WTC11 (cell line): ENCODE data around the gene NEURL3. TPM values are rescaled to one million over a fixed set of nuclear protein-coding genes. Genes with fewer than 3 reads are reported as not detected.

Experiments
- ATAC-seq: fragments of 200-7000 bp; cut with Tn5 transposase; 2 replicates; pipeline ENCODE4 v1.10.0; 2021; ENCODE audit warnings: mild to moderate bottlenecking, moderate library complexity
- CTCF ChIA-PET: fragments of 300-600 bp; sonication (Branson Sonifier 250); formaldehyde crosslinking; loops from one replicate; lab custom pipeline; 2021; ENCODE audit warnings: antibody characterized with exemption; lab: Charles Lee
- POLR2A ChIA-PET: fragments of 350-600 bp; sonication (Branson Sonifier 250); formaldehyde crosslinking; loops from one replicate; lab custom pipeline; 2021; ENCODE audit warnings: antibody characterized with exemption; lab: Charles Lee
- DNase-seq: peaks from one replicate; pipeline ENCODE4 v3.0.0; 2021; ENCODE audit warnings: low spot score
- H3K27ac Mint-ChIP-seq: 2 replicates; pipeline ENCODE4 v1.8.0; 2021; ENCODE audit warnings: mixed read lengths
- H3K27me3 Mint-ChIP-seq: 2 replicates; pipeline ENCODE4 v1.8.0; 2021; ENCODE audit warnings: low read depth, mild to moderate bottlenecking, moderate library complexity, mixed read lengths
- H3K36me3 Mint-ChIP-seq: 2 replicates; pipeline ENCODE4 v1.8.0; 2021; ENCODE audit warnings: mixed read lengths
- H3K4me1 Mint-ChIP-seq: 2 replicates; pipeline ENCODE4 v1.8.0; 2022; ENCODE audit warnings: mixed read lengths
- H3K4me3 Mint-ChIP-seq: 2 replicates; pipeline ENCODE4 v1.8.0; 2021; ENCODE audit warnings: mild to moderate bottlenecking, moderate library complexity, mixed read lengths
- H3K9me3 Mint-ChIP-seq: 2 replicates; pipeline ENCODE4 v1.8.0; 2021; ENCODE audit warnings: mixed read lengths
- AFF4 ChIP-seq: sonication (generic); formaldehyde crosslinking; IDR thresholded peaks from 2 replicates; pipeline ENCODE4 v1.8.1; 2023; ENCODE audit warnings: mild to moderate bottlenecking, missing genetic modification reagents, borderline replicate concordance
- FOXP1 ChIP-seq: sonication (generic); formaldehyde crosslinking; IDR thresholded peaks from 2 replicates; pipeline ENCODE4 v1.8.0; 2022; ENCODE audit warnings: missing genetic modification reagents, mild to moderate bottlenecking, moderate library complexity, borderline replicate concordance
- HMGA2 ChIP-seq: fragments of 250-450 bp; sonication (Bioruptor Pico); IDR thresholded peaks from 2 replicates; pipeline ENCODE4 v1.4.0; 2021; ENCODE audit warnings: mild to moderate bottlenecking, moderate library complexity
- MLX ChIP-seq: sonication (generic); formaldehyde crosslinking; IDR thresholded peaks from 2 replicates; pipeline ENCODE4 v1.8.1; 2023; ENCODE audit warnings: mild to moderate bottlenecking, missing genetic modification reagents, moderate library complexity
- MXD4 ChIP-seq: fragments of 250-450 bp; sonication (Bioruptor Pico); IDR thresholded peaks from 2 replicates; pipeline ENCODE4 v1.8.0; 2021; ENCODE audit warnings: mild to moderate bottlenecking, moderate library complexity, borderline replicate concordance
- NFATC4 ChIP-seq: fragments of 250-450 bp; sonication (Bioruptor Pico); IDR thresholded peaks from 2 replicates; pipeline ENCODE4 v1.9.0; 2021; ENCODE audit warnings: mild to moderate bottlenecking
- PREB ChIP-seq: sonication (generic); formaldehyde crosslinking; IDR thresholded peaks from 2 replicates; pipeline ENCODE4 v1.8.1; 2022; ENCODE audit warnings: mild to moderate bottlenecking, missing genetic modification reagents, moderate library complexity, borderline replicate concordance
- SP1 ChIP-seq: sonication (generic); formaldehyde crosslinking; conservative IDR thresholded peaks from 2 replicates; pipeline ENCODE4 v1.8.1; 2022; ENCODE audit warnings: missing genetic modification reagents
- TEAD1 ChIP-seq: sonication (generic); formaldehyde crosslinking; IDR thresholded peaks from 2 replicates; pipeline ENCODE4 v1.8.0; 2022; ENCODE audit warnings: mild to moderate bottlenecking, missing genetic modification reagents
- TEAD4 ChIP-seq: sonication (generic); formaldehyde crosslinking; IDR thresholded peaks from 2 replicates; pipeline ENCODE4 v1.8.0; 2022; ENCODE audit warnings: mild to moderate bottlenecking, missing genetic modification reagents
- TP53 ChIP-seq: sonication (generic); formaldehyde crosslinking; IDR thresholded peaks from 2 replicates; pipeline ENCODE4 v1.8.1; 2023; ENCODE audit warnings: mild to moderate bottlenecking, missing genetic modification reagents
- ZBTB21 ChIP-seq: sonication (generic); formaldehyde crosslinking; IDR thresholded peaks from 2 replicates; pipeline ENCODE4 v1.8.1; 2023; ENCODE audit warnings: mild to moderate bottlenecking, missing genetic modification reagents, borderline replicate concordance
- ZNF219 ChIP-seq: sonication (generic); formaldehyde crosslinking; IDR thresholded peaks from 2 replicates; pipeline ENCODE4 v1.8.0; 2023; ENCODE audit warnings: missing genetic modification reagents, mild to moderate bottlenecking, borderline replicate concordance
- ZNF263 ChIP-seq: sonication (generic); formaldehyde crosslinking; IDR thresholded peaks from 2 replicates; pipeline ENCODE4 v1.8.1; 2022; ENCODE audit warnings: low read depth, mild to moderate bottlenecking, moderate library complexity, missing genetic modification reagents
- ZNF317 ChIP-seq: sonication (generic); formaldehyde crosslinking; IDR thresholded peaks from 2 replicates; pipeline ENCODE4 v1.8.1; 2023; ENCODE audit warnings: low read depth, mild to moderate bottlenecking, moderate library complexity, missing genetic modification reagents, borderline replicate concordance
- ZNF423 ChIP-seq: fragments of 250-450 bp; sonication (Bioruptor Pico); IDR thresholded peaks from 2 replicates; pipeline ENCODE4 v2.1.2; 2022; ENCODE audit warnings: mild to moderate bottlenecking, moderate library complexity
- ZNF512 ChIP-seq: sonication (generic); formaldehyde crosslinking; IDR thresholded peaks from 2 replicates; pipeline ENCODE4 v1.8.1; 2022; ENCODE audit warnings: missing genetic modification reagents, borderline replicate concordance
- total RNA-seq: library from RNA; stranded (reverse); gene quantifications from 3 replicates; pipeline ENCODE4 v1.2.3, GENCODE V29; 2021
- TF ChIP-seq, protein P1 (sequence below): fragments of 250-450 bp; sonication (Bioruptor Pico); IDR thresholded peaks from 2 replicates; pipeline ENCODE4 v1.9.0; 2021; ENCODE audit warnings: mild to moderate bottlenecking
- TF ChIP-seq, protein P2 (sequence below): sonication (generic); formaldehyde crosslinking; IDR thresholded peaks from 2 replicates; pipeline ENCODE4 v1.8.0; 2022; ENCODE audit warnings: mild to moderate bottlenecking, missing genetic modification reagents
- TF ChIP-seq, protein P3 (sequence below): sonication (generic); formaldehyde crosslinking; IDR thresholded peaks from 2 replicates; pipeline ENCODE4 v1.8.0; 2023; ENCODE audit warnings: missing genetic modification reagents

NEURL3 gene
- total RNA-seq, 1 experiment from 2014 or later = not detected

GRCh38 chr2:96510931-96511595 is 5.9 kb upstream of the NEURL3 start:
- Mint-ChIP-seq H3K27me3 (peaks cover 33% of the 10 kb centered on the region), H3K27ac (no peak overlapping the region), H3K4me3 (no peak overlapping the region), H3K36me3 (no peaks in the 10 kb centered on the region), H3K9me3 (peaks cover 4% of the 10 kb centered on the region; the same call in 1 of the 2 replicates), H3K4me1 (peaks cover 10% of the 10 kb centered on the region)
- no peak for TF ChIP-seq ZBTB21
- no peak for TF ChIP-seq TP53 (CRISPR knock-in tag)
- TF ChIP-seq MXD4 (CRISPR knock-in tag) = no peak
- TF ChIP-seq MLX (CRISPR knock-in tag) = no peak
- TF ChIP-seq AFF4 (CRISPR knock-in tag) = no peak
- no peak for TF ChIP-seq PREB (CRISPR knock-in tag)
- no peak for TF ChIP-seq TEAD1
- TF ChIP-seq SP1 = no peak
- TF ChIP-seq NFATC4 = no peak
- no peak for TF ChIP-seq TEAD4 (CRISPR knock-in tag)
- no peak for TF ChIP-seq ZNF512 (CRISPR knock-in tag)
- TF ChIP-seq ZNF423 (CRISPR knock-in tag) = no peak
- TF ChIP-seq, protein P1, sequence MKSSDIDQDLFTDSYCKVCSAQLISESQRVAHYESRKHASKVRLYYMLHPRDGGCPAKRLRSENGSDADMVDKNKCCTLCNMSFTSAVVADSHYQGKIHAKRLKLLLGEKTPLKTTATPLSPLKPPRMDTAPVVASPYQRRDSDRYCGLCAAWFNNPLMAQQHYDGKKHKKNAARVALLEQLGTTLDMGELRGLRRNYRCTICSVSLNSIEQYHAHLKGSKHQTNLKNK (CRISPR knock-in tag) = no peak
- TF ChIP-seq ZNF317 (CRISPR knock-in tag) = no peak
- TF ChIP-seq, protein P2, sequence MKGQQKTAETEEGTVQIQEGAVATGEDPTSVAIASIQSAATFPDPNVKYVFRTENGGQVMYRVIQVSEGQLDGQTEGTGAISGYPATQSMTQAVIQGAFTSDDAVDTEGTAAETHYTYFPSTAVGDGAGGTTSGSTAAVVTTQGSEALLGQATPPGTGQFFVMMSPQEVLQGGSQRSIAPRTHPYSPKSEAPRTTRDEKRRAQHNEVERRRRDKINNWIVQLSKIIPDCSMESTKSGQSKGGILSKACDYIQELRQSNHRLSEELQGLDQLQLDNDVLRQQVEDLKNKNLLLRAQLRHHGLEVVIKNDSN (CRISPR knock-in tag) = no peak
- TF ChIP-seq FOXP1 (CRISPR knock-in tag) = no peak
- TF ChIP-seq HMGA2 = no peak
- TF ChIP-seq, protein P3, sequence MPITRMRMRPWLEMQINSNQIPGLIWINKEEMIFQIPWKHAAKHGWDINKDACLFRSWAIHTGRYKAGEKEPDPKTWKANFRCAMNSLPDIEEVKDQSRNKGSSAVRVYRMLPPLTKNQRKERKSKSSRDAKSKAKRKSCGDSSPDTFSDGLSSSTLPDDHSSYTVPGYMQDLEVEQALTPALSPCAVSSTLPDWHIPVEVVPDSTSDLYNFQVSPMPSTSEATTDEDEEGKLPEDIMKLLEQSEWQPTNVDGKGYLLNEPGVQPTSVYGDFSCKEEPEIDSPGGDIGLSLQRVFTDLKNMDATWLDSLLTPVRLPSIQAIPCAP = no peak
- TF ChIP-seq ZNF219 = no peak
- no peak for TF ChIP-seq ZNF263 (CRISPR knock-in tag)
- DNase-seq (no peak), ATAC-seq (no peak)
- POLR2A ChIA-PET = no interaction called here
- CTCF ChIA-PET = interaction anchor here (0.7 to 7.5 kb wide), 9 partner anchors 16 to 244 kb away, joined by 3 to 127 read pairs (median 5); no protein-coding TSS in a partner anchor
